Brain microvascular endothelial cell (primary cell): ENCODE results near the gene CBFA2T3.
"Not testable (repeated sequence)": the region's sequence is repeated elsewhere in the genome, so short reads cannot be mapped to it uniquely, and the experiment has no call there.

Experiments used
- DNase-seq: peaks from one replicate; pipeline ENCODE4 v3.0.0-alpha.2; 2020
- H3K27ac ChIP-seq: fragments of 250-450 bp; sonication (Bioruptor Pico); 2 replicates; pipeline ENCODE4 v1.5.1; 2020; ENCODE audit warnings: mild to moderate bottlenecking, moderate library complexity
- H3K27me3 ChIP-seq: fragments of 250-450 bp; sonication (Bioruptor Pico); replicated peaks from 2 replicates; pipeline ENCODE4 v1.5.1; 2020; ENCODE audit warnings: mild to moderate bottlenecking
- H3K36me3 ChIP-seq: fragments of 250-450 bp; sonication (Bioruptor Pico); replicated peaks from 2 replicates; pipeline ENCODE4 v1.5.1; 2020; ENCODE audit warnings: mild to moderate bottlenecking
- H3K4me3 ChIP-seq: 2 replicates; pipeline ENCODE4 v1.5.1; 2011; ENCODE audit warnings: low read depth, mild to moderate bottlenecking, control low read depth, low read length, moderate library complexity
- CTCF ChIP-seq: IDR thresholded peaks from 2 replicates; pipeline ENCODE4 v1.5.1; 2011; ENCODE audit warnings: low read depth, mild to moderate bottlenecking, moderate library complexity, low read length, control low read depth, inconsistent platforms; ENCODE audit errors: missing control alignments
- in situ Hi-C: cut with HindIII; loops from 2 replicates; pipeline ENCODE4 v1.10.0; 2017; ENCODE audit warnings: low sequenced_read_pairs, low pct_ligation_motif_present

The CBFA2T3 gene

DNA sequence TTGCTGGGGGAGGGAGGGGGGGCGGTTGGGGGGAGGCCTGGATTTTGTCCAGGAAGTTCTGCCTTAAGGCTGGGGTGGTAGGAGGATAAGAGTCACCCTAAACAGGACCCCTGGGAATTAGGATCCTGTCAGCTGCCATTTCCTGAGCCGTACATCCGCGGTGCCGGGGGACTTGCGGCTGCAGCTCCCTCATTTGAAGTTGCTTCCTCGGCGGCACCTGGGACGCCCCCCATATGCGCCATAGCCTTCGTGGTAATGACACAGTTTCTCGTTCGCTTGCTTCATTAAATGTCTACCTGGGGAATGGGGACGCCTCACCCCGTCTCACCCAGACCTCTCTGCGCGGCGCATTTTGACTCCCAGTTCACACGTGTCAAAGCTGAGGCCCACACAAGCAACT lies 55.4 kb downstream of the CBFA2T3 start:
- no peak overlapping the region for H3K4me3 ChIP-seq
- no peak for TF ChIP-seq CTCF
- DNase-seq: no peak
- no peaks in the 10 kb centered on the region for H3K36me3 ChIP-seq
- H3K27ac ChIP-seq: no peak overlapping the region
- in situ Hi-C loops: no loop called here
- H3K27me3 ChIP-seq: no peaks in the 10 kb centered on the region

GRCh38 chr16:88920618-88921590 lies 56.1 kb downstream of the CBFA2T3 start:
- no peak for TF ChIP-seq CTCF
- no peak for DNase-seq
- H3K27ac ChIP-seq: no peak overlapping the region
- H3K27me3 ChIP-seq: no peaks in the 10 kb centered on the region
- in situ Hi-C loops: no loop called here
- no peaks in the 10 kb centered on the region for H3K36me3 ChIP-seq
- no peak overlapping the region for H3K4me3 ChIP-seq

DNA sequence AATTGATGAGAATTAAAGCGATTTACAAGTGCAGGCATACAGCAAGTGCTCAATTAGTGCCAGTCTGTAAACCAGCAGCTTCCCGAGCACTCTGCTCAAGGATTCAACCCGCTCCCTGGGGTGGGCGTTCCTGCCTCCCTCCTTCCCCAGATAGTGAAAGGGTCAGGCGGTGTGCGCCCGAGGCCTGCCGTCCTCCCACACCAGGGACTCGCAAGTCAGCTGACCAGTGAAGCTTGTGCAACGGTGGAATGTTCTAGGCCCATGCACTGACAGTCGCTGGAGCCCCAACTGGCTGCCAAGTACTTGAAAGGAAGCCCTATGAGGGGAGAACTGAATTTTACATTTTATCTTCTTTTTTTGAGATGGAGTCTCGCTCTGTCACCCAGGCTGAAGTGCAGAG lies 57.1 kb downstream of the CBFA2T3 start:
- H3K27me3 ChIP-seq: no peaks in the 10 kb centered on the region
- in situ Hi-C loops: no loop called here
- no peak overlapping the region for H3K27ac ChIP-seq
- H3K4me3 ChIP-seq: no peak overlapping the region
- no peak for TF ChIP-seq CTCF
- no peaks in the 10 kb centered on the region for H3K36me3 ChIP-seq
- DNase-seq: no peak

- H3K4me3 ChIP-seq, H3K27ac ChIP-seq, in situ Hi-C loops, H3K36me3 ChIP-seq, DNase-seq, H3K27me3 ChIP-seq: not testable (repeated sequence)
Observed at GRCh38 chr16:88918896-88919295, 58.1 kb downstream of the CBFA2T3 start.

DNA sequence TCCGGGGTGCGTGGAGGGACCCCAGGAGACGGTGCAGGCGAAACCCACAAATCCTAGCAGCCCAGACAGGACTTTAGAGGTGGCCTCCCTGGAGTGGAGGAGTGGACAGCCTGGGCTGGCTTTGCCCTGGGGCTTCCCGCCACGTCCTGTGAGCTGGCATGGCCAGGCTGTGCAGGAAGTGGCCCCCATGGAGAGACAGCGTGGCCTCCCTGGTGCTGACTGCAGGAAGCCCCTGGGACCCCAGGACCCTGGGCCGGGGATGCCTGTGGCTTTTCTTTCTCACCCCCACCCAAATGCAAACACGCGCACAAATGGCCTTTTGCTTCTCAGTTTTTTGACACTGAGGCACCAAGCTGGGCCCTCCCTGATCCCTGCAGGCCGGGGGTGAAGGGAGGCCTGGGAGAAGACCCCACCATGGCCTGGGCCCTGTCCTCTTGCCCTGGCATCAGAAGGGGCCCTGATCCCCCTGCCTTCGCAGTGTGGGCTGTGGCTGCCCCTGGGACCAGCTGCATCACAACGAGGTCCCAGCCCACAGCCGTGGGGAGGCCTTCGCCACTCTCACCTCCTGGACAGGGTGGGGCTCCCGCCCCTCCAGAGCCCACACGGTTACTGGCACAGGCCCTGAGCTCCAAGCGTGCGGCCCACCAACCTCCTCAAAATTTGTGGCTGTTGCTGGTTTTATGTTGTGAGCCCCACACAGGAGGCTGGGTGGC lies 58.9 kb downstream of the CBFA2T3 start:
- DNase-seq: no peak
- in situ Hi-C loops: no loop called here
- no peak overlapping the region for H3K4me3 ChIP-seq
- no peaks in the 10 kb centered on the region for H3K36me3 ChIP-seq
- TF ChIP-seq CTCF: no peak
- H3K27ac ChIP-seq: no peak overlapping the region
- H3K27me3 ChIP-seq: no peaks in the 10 kb centered on the region

- Histone ChIP-seq H3K36me3 (no peaks in the 10 kb centered on the region), H3K4me3 (no peak overlapping the region), H3K27ac (no peak overlapping the region), H3K27me3 (no peaks in the 10 kb centered on the region)
- no peak for TF ChIP-seq CTCF
- DNase-seq: no peak
- in situ Hi-C loops: no loop called here
Observed at GRCh38 chr16:88917146-88917914, 59.7 kb downstream of the CBFA2T3 start.
